Mesothelial cell of epicardium (in vitro differentiated cells): ENCODE data around the gene SPATA24. TPM values are rescaled to one million over a fixed set of nuclear protein-coding genes. Genes with fewer than 3 reads are reported as not detected.
A peak's percentile ranks its signal among the peaks of the same experiment; 100 is the strongest.

Experiments used
- DNase-seq, 2 experiments: peaks; one replicate each; pipeline ENCODE4 v3.0.0; 2021; ENCODE audit warnings: low spot score in 2 of 2; ENCODE audit not compliant: unreplicated experiment in 2 of 2
- H3K27ac Mint-ChIP-seq: 2 replicates; pipeline ENCODE4 v1.8.0; 2021; ENCODE audit warnings: mixed read lengths
- H3K27me3 Mint-ChIP-seq: 2 replicates; pipeline ENCODE4 v1.8.0; 2021; ENCODE audit warnings: low read depth, mixed read lengths
- H3K36me3 Mint-ChIP-seq: 2 replicates; pipeline ENCODE4 v1.8.0; 2021; ENCODE audit warnings: mixed read lengths
- H3K4me1 Mint-ChIP-seq: 2 replicates; pipeline ENCODE4 v1.8.0; 2021; ENCODE audit warnings: mixed read lengths
- H3K4me3 Mint-ChIP-seq: 2 replicates; pipeline ENCODE4 v1.8.0; 2021; ENCODE audit warnings: mild to moderate bottlenecking, moderate library complexity, mixed read lengths
- H3K9me3 Mint-ChIP-seq: 2 replicates; pipeline ENCODE4 v1.8.0; 2021; ENCODE audit warnings: mixed read lengths
- total RNA-seq: library from RNA; stranded (reverse); gene quantifications from 3 replicates; pipeline ENCODE4 v1.2.1, GENCODE V29; 2021
- TF ChIP-seq, protein P1 (sequence below): fragments of 200-600 bp; sonication (generic); IDR thresholded peaks from one replicate; pipeline ENCODE4 v1.5.0; 2021; ENCODE audit warnings: antibody characterized with exemption; ENCODE audit not compliant: unreplicated experiment

The SPATA24 gene, protein sequence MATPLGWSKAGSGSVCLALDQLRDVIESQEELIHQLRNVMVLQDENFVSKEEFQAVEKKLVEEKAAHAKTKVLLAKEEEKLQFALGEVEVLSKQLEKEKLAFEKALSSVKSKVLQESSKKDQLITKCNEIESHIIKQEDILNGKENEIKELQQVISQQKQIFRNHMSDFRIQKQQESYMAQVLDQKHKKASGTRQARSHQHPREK
- total RNA-seq, result 4.8 to 6.5 TPM (median 6.1 TPM) in 3 replicates

DNA sequence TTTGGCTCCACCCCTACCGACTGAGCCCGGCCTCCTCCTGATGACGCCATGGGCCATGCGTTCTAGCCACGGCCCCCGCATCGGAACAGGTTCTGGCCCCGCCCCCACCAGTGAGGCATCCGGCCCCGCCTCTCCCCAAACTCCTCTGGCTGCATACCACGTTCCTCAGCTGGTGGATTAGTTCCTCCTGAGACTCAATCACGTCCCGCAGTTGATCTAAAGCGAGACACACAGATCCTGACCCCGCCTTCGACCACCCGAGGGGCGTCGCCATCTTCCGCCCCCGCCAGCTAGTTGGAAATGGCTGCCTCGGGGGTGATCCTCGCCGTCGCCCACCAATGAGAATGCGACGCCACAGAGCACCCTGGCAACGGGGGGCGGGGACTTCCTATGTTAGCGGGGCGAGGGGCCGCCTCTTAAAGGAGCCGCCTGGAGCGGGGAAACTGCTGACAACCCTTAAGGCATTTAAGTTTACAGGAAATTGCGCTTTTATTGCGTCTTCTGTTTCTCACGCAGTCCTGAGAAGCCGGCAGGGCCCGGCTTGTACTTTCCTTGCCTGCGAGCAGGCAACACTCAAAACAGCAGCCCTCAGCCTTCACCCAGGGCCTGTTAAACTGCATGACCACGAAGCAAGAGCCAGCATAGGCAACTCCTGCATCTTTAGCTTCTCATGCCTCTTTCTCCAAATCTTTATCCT, at the start of gene SPATA24:
Gene SPATA24 (minus strand): TSS at position 303 of the 697 bp plus-strand sequence. CDS start 29 bp downstream, at position 274.
- no peaks in the 10 kb centered on the region for H3K27me3 Mint-ChIP-seq
- peak within 1 kb of the TSS; percentile 90 for H3K4me3 Mint-ChIP-seq
- H3K36me3 Mint-ChIP-seq, result peaks cover 4% of the 10 kb centered on the region
- peak; percentile 96 to 97 for DNase-seq
- peak within 1 kb of the TSS; percentile 99 for H3K27ac Mint-ChIP-seq
- TF ChIP-seq, protein P1, sequence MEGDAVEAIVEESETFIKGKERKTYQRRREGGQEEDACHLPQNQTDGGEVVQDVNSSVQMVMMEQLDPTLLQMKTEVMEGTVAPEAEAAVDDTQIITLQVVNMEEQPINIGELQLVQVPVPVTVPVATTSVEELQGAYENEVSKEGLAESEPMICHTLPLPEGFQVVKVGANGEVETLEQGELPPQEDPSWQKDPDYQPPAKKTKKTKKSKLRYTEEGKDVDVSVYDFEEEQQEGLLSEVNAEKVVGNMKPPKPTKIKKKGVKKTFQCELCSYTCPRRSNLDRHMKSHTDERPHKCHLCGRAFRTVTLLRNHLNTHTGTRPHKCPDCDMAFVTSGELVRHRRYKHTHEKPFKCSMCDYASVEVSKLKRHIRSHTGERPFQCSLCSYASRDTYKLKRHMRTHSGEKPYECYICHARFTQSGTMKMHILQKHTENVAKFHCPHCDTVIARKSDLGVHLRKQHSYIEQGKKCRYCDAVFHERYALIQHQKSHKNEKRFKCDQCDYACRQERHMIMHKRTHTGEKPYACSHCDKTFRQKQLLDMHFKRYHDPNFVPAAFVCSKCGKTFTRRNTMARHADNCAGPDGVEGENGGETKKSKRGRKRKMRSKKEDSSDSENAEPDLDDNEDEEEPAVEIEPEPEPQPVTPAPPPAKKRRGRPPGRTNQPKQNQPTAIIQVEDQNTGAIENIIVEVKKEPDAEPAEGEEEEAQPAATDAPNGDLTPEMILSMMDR, result no peak
- no peaks in the 10 kb centered on the region for H3K9me3 Mint-ChIP-seq
- H3K4me1 Mint-ChIP-seq, result peaks cover 14% of the 10 kb centered on the region

DNA sequence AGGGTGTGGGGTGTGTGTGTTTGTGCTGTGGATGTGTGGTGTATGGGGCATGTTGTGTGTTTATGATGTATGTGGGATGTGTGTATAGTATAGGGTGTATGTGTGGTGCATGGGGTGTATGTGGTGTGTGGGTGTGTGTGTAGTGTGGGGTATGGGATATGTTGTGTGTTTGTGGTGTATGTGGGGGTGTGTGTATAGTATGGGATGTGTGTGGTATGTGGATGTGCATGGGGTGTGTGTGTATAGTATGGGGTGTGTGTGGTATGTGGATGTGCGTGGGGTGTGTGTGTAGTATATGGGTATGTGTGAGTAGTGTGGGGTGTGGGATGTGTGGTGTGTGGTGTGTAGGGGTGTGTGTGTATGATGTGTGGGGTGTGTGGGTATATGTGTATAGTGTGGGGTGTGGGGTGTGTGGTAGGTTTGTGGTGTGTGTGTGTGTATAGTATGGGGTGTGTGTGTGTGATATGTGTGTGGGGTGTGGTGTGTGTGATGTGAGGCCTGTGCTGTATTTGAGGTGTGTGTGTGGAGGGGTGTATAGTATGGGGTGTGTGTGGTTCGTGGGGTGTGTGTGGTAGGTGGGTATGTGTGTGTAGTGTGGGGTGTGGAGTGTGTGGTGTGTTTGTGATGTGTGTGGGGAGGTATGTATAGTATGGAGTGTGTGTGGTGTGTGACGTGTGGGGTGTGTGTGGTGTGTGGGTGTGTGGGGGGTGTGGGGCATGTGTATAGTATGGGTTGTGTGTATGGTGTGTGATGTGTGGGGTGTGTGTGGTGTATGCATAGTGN, 48.2 kb upstream of the SPATA24 start:
- no peak for DNase-seq
- peaks cover 4% of the 10 kb centered on the region for H3K4me1 Mint-ChIP-seq

DNA sequence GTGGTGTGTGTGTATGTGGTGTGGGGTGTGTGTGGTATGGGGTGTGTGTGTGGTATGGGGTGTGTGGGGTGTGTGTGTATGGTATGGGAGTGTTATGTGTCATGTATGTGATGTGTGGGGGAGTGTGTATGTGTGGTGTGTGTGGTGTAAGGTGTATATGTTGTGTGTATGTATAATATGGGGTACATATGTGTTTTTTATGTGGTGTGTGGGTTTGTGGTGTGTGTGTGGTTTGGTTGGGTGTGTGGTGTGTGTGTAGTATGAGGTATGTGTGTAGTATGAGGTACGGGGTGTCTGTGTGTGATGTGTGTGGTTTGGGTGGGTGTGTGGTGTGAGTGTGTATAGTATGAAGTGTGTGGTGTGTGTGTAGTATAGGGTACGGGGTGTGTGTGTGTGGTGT, 47.3 kb upstream of the SPATA24 start:
- no peak overlapping the region for H3K27ac Mint-ChIP-seq
- TF ChIP-seq, protein P1, result no peak
- H3K36me3 Mint-ChIP-seq, result no peaks in the 10 kb centered on the region
- no peak overlapping the region for H3K4me3 Mint-ChIP-seq
- no peak for DNase-seq
- H3K4me1 Mint-ChIP-seq, result peaks cover 4% of the 10 kb centered on the region
- H3K27me3 Mint-ChIP-seq, result no peaks in the 10 kb centered on the region
- no peaks in the 10 kb centered on the region for H3K9me3 Mint-ChIP-seq

More for the DNA sequence above, 48.2 kb upstream of the SPATA24 start:
- TF ChIP-seq, protein P1, result no peak
- no peaks in the 10 kb centered on the region for H3K9me3 Mint-ChIP-seq
- H3K4me3 Mint-ChIP-seq, result no peak overlapping the region
- no peaks in the 10 kb centered on the region for H3K36me3 Mint-ChIP-seq
- H3K27me3 Mint-ChIP-seq, result no peaks in the 10 kb centered on the region
- no peak overlapping the region for H3K27ac Mint-ChIP-seq

DNA sequence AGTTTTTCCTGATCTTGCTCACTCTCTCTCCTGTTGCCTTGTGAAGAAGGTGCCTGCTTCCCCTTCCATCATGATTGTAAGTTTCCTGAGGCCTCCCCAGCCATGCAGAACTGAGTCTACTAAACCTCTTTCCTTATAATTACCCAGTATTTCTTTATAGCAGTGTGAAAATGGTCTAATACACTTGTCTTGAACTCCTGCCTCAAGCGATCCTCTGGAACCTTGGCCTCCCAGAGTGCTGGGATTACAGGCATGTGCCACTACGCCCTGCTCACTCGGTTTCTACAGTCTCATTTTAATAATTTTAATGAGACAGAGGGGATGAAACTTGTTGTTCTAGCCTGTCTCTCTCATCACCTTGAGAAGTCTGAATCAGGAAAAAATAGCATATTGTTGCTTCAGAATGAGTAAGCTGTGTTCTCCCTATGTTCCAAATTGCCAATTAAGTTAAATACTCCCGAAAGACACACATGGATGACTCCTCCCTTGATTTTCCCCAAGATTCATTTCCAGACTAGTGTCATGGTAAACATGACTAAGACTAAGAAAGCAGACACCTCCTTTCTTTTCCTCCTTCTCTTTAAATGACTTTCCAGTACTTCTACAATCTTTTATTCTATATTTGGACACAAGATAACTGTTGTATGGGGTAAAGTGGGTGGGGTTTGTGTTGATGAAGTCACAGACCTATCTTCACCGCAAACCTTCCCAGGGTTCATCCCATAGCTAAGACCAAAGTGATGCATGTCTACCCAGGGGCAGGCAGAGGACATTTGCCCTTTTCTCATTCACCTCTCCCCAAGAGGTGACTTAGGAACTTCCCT, 43.3 kb upstream of the SPATA24 start:
- TF ChIP-seq, protein P1, result no peak
- no peak for DNase-seq
- Mint-ChIP-seq H3K4me3 (no peak overlapping the region), H3K27me3 (no peaks in the 10 kb centered on the region), H3K36me3 (no peaks in the 10 kb centered on the region), H3K4me1 (peaks cover 11% of the 10 kb centered on the region), H3K9me3 (no peaks in the 10 kb centered on the region), H3K27ac (no peak overlapping the region)

DNA sequence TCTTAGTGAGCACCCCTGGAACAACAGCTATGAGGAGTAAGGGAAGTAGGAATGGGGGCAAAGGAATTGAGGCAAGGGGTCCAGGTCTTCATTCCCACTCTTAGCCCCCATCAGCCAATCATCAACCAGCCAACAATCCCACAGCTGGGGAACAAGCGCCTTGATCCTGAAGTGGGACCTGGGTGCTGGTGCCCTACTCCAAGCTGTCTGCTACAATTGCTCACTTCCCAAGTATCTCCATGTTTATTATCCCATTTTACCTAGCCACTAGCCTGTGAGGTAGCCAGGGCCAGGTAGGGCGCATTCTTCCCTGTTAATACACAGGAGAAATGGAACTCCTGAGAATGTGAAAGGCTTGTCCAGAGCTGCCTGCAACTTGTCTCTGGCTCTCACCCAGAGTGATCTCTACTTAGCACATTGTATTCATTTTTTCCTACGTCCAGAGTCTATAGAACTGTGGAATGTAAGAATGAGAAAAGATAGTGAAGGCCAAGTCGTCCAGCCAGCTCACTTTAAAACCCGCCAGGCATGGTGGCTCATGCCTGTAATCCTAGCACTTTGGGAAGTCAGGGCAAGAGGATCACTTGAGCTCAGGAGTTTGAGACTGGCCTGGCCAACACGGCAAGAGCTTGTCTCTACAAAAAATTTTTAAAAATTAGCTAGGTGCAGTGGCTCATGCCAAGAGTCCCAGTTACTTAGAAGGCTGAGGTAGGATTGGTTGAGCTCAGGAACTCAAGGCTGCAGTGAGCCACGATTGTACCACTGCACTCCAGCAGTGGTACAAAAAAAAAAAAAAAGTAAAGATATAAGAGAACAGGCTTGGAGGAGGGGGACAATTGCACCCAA, 41.7 kb upstream of the SPATA24 start:
- Mint-ChIP-seq H3K36me3 (no peaks in the 10 kb centered on the region), H3K27ac (peak overlapping the region; percentile 85), H3K4me3 (no peak overlapping the region), H3K27me3 (no peaks in the 10 kb centered on the region), H3K4me1 (peaks cover 11% of the 10 kb centered on the region), H3K9me3 (no peaks in the 10 kb centered on the region)
- DNase-seq, result no peak
- TF ChIP-seq, protein P1, result no peak
